Upper lobe of left lung (tissue), 6 donors: ENCODE measurements around the gene TGFB1I1. TPM values are rescaled to one million over a fixed set of nuclear protein-coding genes. Genes with fewer than 3 reads are reported as not detected.
A peak's percentile ranks its signal among the peaks of the same experiment; 100 is the strongest.
"Not testable (repeated sequence)": the region's sequence is repeated elsewhere in the genome, so short reads cannot be mapped to it uniquely, and the experiment has no call there.

Experiments used
- ATAC-seq, 2 donors: fragments of 200-7000 bp; cut with Tn5 transposase; one replicate each; pipeline ENCODE4 v1.9.1; 2022; ENCODE audit warnings: mild to moderate bottlenecking in 2 of 2, moderate library complexity in 2 of 2; ENCODE audit not compliant: low FRiP score in 2 of 2
- DNase-seq, 2 donors: peaks; one replicate each; pipeline ENCODE4 v3.0.0-alpha.2; 2019 to 2020
- H3K27ac ChIP-seq, 4 donors: fragments of 200-600 bp; sonication (generic); one replicate each; pipeline ENCODE4 v1.5.1; 2016 to 2019
- H3K27me3 ChIP-seq, 4 donors: fragments of 200-600 bp; sonication (generic); one replicate each; pipeline ENCODE4 v1.5.1; 2017 to 2019
- H3K36me3 ChIP-seq, 4 donors: fragments of 200-600 bp; sonication (generic); one replicate each; pipeline ENCODE4 v1.5.1; 2016 to 2019
- H3K4me1 ChIP-seq, 4 donors: fragments of 200-600 bp; sonication (generic); one replicate each; pipeline ENCODE4 v1.5.1; 2018 to 2019
- H3K4me3 ChIP-seq, 4 donors: fragments of 200-600 bp; sonication (generic); one replicate each; pipeline ENCODE4 v1.5.1; 2017 to 2019; ENCODE audit warnings: mild to moderate bottlenecking in 2 of 4, moderate library complexity in 1 of 4
- H3K9me3 ChIP-seq, 4 donors: fragments of 200-600 bp; sonication (generic); one replicate each; pipeline ENCODE4 v1.5.1; 2018 to 2019
- EP300 ChIP-seq, 4 donors: sonication (generic); formaldehyde crosslinking; IDR thresholded peaks; one replicate each; pipeline ENCODE4 v1.5.1; 2017; ENCODE audit warnings: antibody characterized with exemption in 4 of 4, control low read depth in 2 of 4
- POLR2A ChIP-seq, 4 donors: fragments of 450-650 bp; IDR thresholded peaks; one replicate each; pipeline ENCODE4 v1.5.1; 2016 to 2017; ENCODE audit warnings: antibody characterized with exemption in 4 of 4, mild to moderate bottlenecking in 2 of 4
- POLR2AphosphoS5 ChIP-seq, 2 donors: sonication (generic); formaldehyde crosslinking; IDR thresholded peaks; one replicate each; pipeline ENCODE4 v1.5.1; 2017; ENCODE audit warnings: antibody characterized with exemption in 2 of 2
- WGBS, 2 donors: methylation state at CpG; one replicate each; pipeline ENCODE4 v1.1.5; 2017 to 2018; 5-methylcytosine and 5-hydroxymethylcytosine counted together
- total RNA-seq, 6 donors: library from RNA; depleted of rRNA in 4 of 6; stranded (reverse); fragments of >200 nt in 4 of 6; gene quantifications; one replicate each; pipeline versions ENCODE4 v1.1.0 to v1.2.1, GENCODE V29; 2016 to 2021
- TF ChIP-seq, protein P1 (sequence below), 6 experiments: fragments of 450-650 bp in 4 of 6; fragments of 200-600 bp in 2 of 6; sonication (generic) in 2 of 6; IDR thresholded peaks; one replicate each; pipeline ENCODE4 v1.5.1; 2016 to 2019; ENCODE audit warnings: antibody characterized with exemption in 6 of 6
- donor health status: DM: no; HTN: no; CAD: no; lungs with moderate emphysema.
- donor health status: DM: no; HTN: yes; CAD: no; lungs with severe emphysema.

Gene TGFB1I1
- total RNA-seq, 6 donors from 2014 or later = 21.0 to 62.8 (median 27.8) TPM

DNA sequence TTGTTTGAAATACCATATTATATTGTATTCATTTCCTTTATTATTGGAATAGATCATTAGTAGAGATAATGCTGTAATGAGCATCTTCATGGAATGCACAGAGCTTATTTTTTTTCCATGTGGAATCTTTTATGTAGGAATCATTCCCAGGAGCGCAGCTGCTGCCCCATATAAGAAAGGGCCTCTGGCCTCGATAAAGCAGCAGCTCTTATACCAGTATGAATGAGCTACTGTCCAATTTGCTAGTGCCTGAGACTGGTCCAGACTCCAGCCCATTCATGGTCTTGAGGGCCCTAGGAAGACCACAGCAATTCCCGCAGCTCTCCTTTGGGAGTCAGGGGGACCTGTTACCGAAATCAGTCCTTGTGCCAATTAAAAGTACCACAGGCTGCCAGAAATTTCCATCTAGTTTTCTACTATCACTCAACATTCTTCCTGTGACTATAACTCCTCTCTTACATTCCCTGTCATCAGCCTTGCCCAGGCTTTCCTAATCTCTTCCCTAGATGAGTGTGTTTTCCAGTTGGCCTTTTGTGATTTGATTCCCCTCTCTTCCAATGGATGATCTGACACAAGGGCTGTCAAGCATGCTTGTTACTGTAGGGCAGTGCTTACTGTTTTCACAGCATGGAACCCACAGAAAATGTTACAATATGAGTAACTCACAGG is 31.3 kb upstream of the TGFB1I1 start:
- Histone ChIP-seq H3K4me3 (no peak overlapping the region), H3K4me1 (peaks cover 3 to 13% (median 8%) of the 10 kb centered on the region in 4 donors), H3K36me3 (no peaks in the 10 kb centered on the region), H3K27me3 (no peaks in the 10 kb centered on the region), H3K27ac (no peak overlapping the region), H3K9me3 (no peaks in the 10 kb centered on the region)
- TF ChIP-seq, protein P1, sequence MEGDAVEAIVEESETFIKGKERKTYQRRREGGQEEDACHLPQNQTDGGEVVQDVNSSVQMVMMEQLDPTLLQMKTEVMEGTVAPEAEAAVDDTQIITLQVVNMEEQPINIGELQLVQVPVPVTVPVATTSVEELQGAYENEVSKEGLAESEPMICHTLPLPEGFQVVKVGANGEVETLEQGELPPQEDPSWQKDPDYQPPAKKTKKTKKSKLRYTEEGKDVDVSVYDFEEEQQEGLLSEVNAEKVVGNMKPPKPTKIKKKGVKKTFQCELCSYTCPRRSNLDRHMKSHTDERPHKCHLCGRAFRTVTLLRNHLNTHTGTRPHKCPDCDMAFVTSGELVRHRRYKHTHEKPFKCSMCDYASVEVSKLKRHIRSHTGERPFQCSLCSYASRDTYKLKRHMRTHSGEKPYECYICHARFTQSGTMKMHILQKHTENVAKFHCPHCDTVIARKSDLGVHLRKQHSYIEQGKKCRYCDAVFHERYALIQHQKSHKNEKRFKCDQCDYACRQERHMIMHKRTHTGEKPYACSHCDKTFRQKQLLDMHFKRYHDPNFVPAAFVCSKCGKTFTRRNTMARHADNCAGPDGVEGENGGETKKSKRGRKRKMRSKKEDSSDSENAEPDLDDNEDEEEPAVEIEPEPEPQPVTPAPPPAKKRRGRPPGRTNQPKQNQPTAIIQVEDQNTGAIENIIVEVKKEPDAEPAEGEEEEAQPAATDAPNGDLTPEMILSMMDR (IDR thresholded peaks at IDR 0.05) = no peak
- no peak for TF ChIP-seq POLR2AphosphoS5 (IDR thresholded peaks at IDR 0.05)
- TF ChIP-seq POLR2A (IDR thresholded peaks at IDR 0.05) = no peak
- no peak for TF ChIP-seq EP300 (IDR thresholded peaks at IDR 0.05)
- WGBS, 2 donors = 86 to 90% methylated on average over 4 of the region's 4 CpGs
- ATAC-seq = no peak
- DNase-seq = no peak

DNA sequence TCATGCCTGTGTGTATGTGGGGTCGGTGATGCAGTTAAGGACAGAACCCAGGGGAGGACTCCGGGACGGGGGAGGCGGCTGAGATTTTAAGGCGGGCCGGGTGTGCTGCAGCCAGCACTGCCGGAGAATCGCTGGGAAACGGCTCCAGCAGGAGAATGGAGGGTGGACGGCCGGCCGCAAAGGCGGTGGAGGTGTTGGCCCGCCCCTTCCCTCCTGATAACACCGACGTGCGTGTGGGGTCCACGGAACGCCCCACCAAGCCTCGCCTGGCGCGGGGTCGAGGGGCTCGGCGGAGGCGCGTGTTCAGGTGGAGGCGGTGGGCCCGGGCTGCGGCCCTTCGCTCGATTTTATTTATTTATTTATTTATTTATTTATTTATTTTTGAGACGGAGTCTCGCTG is 30.0 kb upstream of the TGFB1I1 start:
- TF ChIP-seq EP300 (IDR thresholded peaks at IDR 0.05) (no peak), POLR2AphosphoS5 (IDR thresholded peaks at IDR 0.05) (no peak), POLR2A (IDR thresholded peaks at IDR 0.05) (no peak)
- TF ChIP-seq, protein P1 (IDR thresholded peaks at IDR 0.05) = no peak
- DNase-seq (peak in 1 of 2 donors; percentile 81), ATAC-seq (peak in 1 of 2 donors; percentile 28)
- WGBS, 2 donors = 75 to 81% methylated on average over 32 to 34 of the region's 34 CpGs
- H3K27ac ChIP-seq = peak overlapping the region; percentile 85 to 91 (median 88)
- H3K27me3 ChIP-seq = no peaks in the 10 kb centered on the region
- no peaks in the 10 kb centered on the region for H3K9me3 ChIP-seq
- H3K4me3 ChIP-seq = peak overlapping the region in 3 of 4 donors; percentile 60 to 83 (median 77)
- H3K4me1 ChIP-seq = peaks cover 3 to 13% (median 8%) of the 10 kb centered on the region in 4 donors
- H3K36me3 ChIP-seq = no peaks in the 10 kb centered on the region

DNA sequence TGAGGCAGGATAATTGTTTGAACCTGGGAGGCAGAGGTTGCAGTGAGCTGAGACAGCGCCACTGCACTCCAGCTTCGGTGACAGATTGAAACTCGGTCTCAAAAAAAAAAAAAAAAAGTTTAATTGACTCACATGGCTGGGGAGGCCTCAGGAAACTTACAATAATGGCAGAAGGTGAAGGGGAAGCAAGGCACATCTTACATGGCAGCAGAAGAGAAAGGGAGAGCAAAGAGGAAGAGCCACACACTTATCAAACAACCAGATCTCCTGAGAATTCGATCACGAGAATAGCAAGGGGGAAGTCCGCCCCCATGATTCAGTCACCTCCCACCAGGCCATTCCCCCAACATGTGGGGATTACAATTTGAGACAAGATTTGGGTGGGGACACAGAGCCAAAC is 26.0 kb upstream of the TGFB1I1 start:
- not testable (repeated sequence) for H3K36me3 ChIP-seq, DNase-seq, H3K27me3 ChIP-seq, H3K4me3 ChIP-seq, H3K9me3 ChIP-seq, H3K27ac ChIP-seq, ATAC-seq
- H3K4me1 ChIP-seq = peaks cover 3 to 13% (median 8%) of the 10 kb centered on the region in 4 donors
- 70% methylated on average over 6 of the region's 6 CpGs for WGBS, 2 donors

DNA sequence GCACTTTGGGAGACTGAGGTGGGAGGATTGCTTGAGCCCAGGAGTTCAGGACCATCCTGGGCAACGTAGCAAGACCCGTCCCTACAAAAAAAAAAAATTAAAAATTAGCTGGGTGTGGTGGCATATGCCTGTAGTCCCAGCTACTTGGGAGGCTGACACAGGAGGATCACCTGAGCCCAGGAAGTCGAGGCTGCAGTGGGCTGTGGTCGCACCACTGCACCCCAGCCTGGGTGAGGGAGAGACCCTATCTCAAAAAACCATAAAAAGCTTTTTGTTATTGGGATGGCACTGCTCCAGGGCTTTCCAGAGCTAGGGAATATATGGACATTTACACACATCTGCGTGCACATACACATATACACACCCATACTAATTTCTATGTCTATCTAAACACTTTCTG is 20.8 kb upstream of the TGFB1I1 start:
- Histone ChIP-seq H3K36me3 (no peaks in the 10 kb centered on the region), H3K9me3 (no peaks in the 10 kb centered on the region), H3K4me3 (no peak overlapping the region), H3K27ac (no peak overlapping the region), H3K4me1 (peaks cover 28 to 46% (median 43%) of the 10 kb centered on the region in 4 donors), H3K27me3 (no peaks in the 10 kb centered on the region)
- 78 to 88% methylated on average over 5 of the region's 5 CpGs for WGBS, 2 donors
- ATAC-seq (no peak), DNase-seq (no peak)
- TF ChIP-seq POLR2AphosphoS5 (IDR thresholded peaks at IDR 0.05) (no peak), POLR2A (IDR thresholded peaks at IDR 0.05) (no peak), EP300 (IDR thresholded peaks at IDR 0.05) (no peak)
- TF ChIP-seq, protein P1 (IDR thresholded peaks at IDR 0.05) = no peak

DNA sequence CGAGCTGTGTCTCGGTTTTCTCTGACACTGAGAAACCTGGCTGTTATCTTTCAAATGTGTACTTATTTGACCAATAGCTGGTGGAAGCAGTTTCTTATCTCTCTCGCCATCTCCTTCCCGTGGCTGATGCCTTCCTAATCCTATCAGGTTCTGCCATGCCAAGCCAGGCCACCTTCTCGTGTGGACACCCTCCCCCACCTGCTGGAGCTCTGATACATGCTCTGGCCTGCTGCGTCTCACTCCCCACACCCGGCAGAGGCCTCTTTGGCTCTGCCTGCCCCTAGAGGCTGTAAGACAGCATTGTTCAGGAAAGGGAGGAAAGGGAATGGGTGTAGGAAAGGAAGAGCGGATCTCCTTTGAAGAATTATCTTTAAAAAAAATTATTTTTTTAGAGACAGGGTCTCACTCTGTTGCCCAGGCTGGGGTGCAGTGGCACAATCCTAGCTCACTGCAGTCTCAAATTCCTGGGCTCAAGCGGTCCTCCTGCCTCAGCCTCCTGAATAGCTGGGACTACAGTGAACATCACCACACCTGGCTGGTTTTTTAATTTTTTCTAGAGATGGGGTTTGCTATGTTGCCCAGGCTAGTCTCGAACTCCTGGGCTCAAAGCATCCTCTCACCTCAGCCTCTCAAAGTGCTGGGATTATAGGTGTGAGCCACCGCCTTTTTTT is 20.1 kb upstream of the TGFB1I1 start:
- no peak overlapping the region for H3K4me3 ChIP-seq
- TF ChIP-seq, protein P1 (IDR thresholded peaks at IDR 0.05) = peak; percentile 22 to 53 (median 40)
- no peak for TF ChIP-seq POLR2A (IDR thresholded peaks at IDR 0.05)
- DNase-seq (peak in 1 of 2 donors; percentile 46), ATAC-seq (peak; percentile 71 to 79)
- WGBS, 2 donors = 49 to 51% methylated on average over 11 of the region's 11 CpGs
- H3K4me1 ChIP-seq = peaks cover 31 to 53% (median 48%) of the 10 kb centered on the region in 4 donors
- H3K9me3 ChIP-seq = no peaks in the 10 kb centered on the region
- H3K27ac ChIP-seq = peak overlapping the region in 1 of 4 donors; percentile 61
- H3K27me3 ChIP-seq = no peaks in the 10 kb centered on the region
- H3K36me3 ChIP-seq = peaks cover 0 to 3% (median 0%) of the 10 kb centered on the region in 4 donors
